ENCODE results near the gene DVL1.
A peak's percentile ranks its signal among the peaks of the same experiment; 100 is the strongest.

The DVL1 gene

DNA sequence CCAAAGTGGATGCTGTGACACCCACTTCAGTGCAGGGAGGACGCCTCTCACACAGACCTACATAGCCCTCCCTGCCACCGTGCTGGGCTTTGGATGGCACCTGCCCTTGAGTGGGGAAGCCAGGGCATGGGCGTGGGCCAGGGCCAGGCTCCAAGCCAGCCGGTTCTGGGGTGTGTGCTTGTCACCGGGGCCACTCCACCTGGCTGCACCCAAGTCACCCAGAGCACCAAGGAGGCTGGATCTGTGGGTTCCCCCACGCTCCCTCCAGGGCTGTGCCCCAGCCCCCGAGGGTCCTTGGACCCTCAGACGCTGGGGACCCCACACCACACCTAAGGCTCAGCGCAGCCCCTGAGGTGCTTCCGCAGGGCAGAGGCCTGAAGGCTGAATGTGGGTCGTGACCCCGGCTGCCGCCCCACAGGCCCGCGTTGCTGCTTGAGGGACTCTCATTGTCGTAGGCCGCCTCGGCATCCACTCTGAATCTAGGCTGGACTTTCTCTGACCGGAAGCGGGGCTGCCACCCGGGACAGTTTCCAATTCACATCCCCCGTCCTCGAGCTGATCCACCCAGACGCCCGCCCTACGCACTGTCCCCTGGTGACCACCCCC is 7.7 kb upstream of the DVL1 start:
- DNase-seq, result no peak

DNA sequence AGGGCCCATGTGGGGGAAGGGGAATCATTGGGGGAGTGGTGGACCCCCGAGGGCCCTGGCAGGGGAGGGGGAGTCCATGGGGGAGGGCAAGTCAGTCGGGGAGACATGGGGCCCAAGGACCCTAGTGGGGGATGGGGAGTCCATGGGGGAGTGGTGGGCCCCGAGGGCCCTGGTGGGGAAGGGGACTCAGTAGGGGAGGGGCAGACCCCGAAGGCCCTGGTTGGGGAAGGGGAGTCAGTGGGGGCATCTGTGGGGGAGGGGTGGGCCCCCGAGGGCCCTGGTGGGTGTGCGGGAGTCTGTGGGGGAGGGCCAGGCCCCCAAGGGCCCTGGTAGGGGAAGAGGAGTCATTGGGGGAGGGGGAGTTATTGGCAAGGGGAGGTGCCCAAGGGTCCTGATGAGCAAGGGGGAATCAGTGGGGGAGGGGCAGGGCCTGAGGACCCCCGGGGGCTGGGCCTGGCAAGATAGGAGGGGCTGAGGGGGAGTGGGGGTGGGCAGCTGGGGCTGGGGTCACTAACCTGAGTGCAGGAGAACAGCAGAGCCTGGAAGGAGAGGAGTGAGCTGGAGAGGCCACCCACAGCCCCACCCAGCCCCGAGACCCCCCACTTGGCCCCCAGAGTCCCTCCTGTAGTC is 7.1 kb upstream of the DVL1 start:
- DNase-seq, result no peak

DNA sequence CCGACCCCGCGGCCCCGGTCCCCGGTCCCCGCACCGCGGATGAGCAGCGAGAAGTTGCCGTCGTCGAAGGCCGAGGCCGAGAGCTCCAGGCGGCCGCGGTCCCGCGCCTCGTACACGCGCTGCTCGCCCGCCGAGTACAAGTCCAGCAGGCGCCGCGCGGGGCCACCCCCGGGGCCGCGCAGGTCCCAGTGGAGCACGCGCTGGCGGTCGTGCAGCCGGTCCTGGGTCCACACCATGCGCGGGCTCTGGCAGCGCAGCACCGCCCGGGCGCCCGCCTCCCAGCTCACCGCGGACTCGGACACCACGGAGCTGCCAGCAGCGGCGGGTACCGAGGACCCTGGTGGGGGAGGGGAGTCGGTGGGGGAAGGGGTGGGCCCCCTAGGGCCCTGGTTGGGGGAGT is 6.2 kb upstream of the DVL1 start:
- DNase-seq, result peak in 6 of 56 donors; percentile 7 to 50 (median 40)

DNA sequence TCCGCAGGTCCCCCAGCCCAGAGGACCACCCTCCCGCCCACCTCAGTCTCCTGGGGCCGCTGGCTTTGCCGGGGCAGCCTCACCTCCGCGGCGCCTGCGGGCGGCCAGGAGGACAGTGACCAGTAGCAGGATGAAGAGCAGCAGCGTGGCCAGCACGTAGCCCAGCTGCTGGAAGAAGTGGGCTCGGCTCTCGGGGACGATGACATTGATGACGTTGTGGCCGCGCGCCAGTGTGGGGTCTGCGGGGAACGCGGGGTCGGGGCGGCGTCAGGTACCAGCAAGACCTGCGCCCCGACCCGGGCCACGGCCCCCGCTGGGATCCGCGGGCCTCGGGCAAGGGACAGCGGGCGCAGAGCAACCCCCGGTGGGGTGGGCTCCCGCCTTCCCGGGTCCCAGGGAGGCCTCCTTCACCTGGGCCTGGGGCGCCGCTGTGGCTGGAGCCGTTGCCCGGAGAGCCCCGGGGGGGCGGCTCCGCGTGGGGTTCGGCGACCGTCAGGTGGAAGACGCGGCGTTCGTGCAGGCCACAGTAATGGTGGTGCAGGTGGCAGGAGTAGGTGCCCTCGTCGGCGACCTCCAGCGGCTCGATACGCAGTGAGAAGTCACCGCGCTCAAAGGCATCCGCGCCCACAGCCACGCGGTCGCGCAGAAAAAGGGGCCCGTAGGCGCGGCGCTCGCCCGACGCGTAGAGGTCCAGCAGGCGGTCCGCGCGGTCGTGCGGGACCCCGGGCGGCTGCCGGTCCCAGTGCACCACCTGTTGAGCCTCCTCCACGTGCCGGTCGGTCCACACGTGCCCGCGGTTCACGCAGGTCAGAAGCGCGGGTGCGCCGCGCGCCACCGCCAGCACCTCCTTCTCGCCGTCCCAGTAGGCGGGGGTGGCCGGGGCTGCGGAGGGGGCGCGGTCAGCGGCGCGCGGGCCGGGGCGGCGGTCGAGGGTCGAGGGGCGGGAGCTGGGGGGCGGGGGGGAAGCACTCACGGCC is 5.3 kb upstream of the DVL1 start:
- DNase-seq, result no peak

DNA sequence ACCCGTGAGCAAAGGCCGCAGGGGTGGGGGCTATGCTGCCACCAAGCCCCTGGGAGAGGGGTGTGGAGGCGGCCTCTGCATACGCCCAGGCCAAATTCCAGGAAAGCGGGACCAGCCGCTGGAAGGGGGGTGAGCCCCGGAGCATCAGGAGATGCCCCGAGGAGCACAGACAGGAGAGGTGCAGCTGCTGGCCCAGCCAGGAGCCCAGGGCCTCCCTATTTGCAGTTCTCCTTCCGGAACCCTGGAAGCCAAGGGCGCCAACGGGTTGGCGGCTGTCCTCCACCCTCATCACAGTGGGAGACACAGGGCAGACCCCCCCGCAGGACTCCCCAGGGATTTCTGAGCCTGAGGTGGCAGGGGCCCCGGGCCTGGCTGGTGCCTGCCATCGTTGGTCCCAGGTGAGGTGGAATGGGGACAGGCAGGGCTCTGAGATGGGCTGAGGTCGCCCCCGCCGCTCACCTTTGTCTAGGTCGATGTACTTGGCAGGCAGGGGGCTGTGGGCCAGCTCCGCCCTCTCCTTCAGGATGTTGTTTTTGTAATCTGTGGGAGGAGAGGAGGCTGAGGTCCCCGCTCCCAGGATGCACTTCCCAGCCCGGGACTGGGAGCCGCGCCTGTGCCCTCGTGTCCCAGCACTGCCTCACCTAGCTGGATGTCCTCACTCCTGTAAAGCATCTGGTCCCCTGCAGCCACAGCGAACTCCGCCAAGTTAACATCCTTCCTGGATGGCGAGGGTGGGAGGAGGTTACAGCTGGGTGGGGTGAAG is 4.4 kb upstream of the DVL1 start:
- no peak for DNase-seq

DNA sequence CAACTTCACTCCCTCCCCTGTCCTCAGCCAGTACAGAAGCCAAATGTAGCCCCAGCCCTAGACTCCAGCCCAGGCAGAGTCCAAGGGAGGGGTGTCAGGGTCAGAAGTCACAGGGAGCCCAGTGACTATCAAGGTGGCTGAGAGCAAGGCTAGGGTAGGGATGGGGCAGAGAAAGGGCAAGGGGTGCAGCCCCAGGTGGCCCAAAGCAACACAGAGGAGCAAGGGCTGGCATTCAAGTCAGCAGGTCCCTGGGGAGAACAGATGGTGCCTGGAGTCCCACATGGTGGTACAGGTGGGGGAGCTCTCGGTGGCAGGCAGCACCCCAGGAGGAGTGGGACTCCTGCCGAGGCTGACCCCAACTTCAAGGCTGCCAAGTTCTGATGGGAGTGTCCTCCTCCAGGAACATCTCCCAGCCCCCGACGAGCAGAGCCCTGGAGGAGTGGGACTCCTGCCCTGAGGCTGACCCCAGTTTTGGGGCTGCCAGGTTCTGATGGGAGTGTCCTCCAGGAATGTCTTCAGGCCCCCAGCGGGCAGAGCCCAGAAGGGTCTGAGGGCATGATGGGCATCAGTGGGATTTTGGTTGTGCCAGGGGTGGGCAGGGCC is 3.7 kb upstream of the DVL1 start:
- no peak for DNase-seq

DNA sequence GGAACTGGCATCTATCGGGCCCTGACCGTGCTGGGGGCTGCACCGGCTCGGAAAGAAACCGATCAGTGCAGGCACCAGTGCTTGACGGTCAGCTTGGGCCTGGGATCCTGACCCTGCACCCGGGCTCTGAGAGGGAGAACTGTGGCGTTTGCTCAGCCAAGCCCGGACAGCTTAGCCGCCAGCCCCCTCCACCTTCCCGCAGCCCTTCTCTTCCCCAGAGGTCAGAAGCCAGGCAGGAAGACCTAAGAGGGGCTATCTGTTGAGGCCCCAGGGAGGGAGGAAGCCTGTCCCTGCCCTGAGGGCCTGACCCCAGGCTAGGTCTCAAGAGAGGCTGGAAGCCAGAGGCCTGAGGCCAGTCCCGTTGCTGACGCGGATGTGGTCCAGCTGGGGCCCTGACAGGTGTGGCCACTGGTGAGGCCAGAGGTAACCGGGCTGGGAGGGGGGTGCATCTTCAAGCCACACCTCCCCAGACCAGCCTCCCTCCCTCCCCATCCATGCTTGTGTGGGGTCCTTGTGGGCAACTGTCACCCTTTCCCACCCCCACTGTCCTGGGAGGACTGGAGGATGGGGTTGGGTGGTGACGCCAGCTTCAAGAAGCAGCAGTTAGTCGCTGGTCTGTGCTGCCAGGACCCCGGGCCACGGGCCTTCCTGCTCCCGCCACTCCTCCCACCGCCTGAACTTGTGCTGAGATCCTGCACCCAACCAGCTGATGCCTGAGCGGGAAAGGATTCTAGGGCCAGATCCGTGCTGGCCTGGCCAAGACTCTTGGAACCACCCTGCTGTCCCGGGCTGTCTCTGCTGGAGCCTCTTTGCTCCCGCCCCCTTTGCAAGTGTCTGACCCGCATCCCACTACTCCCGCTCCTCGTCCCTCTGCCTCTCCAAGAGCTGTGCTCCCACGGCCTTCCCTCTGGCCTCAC is 2.6 kb upstream of the DVL1 start:
- DNase-seq, result no peak

DNA sequence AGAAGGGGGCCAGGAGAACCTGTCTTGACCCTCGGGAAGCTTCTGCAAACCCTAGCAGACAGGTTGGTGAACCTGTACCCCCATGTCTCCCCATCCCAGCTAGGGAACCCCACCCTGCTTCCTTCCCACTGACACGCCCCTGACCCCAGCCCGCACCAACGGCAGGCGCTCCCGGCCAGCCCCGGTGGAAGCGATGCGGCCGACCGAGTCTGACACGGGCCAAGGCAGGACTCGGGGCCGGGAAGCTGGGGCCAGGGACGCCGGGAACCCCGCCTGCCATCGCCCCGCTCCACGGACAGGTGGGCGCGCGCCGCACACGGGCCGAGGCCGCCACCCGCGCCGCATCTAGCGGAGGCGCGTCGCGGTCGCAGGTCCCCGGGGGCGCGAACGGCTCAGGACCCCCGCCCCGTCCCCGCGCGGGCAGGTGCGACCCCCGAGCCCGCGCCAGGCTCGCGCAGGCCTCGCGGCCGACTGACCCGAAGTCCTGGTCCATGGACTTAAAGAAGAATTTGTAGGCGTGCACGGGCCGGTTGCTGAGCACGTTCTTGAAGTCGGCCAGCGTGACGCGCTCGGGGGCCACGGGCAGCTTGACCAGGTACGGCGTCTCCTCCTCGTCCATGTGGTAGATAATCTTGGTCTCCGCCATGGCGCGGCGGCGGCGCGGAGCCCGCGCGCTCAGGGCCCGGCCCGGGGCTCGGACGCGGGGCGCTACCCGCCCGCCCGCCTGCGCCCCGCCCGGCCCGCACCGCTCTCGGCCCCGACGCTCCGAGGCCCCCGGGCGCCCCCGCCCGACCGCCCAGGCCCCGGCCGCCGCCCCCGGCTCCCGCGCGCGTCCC is 580 bp downstream of the DVL1 start:
- DNase-seq, result peak in 1 of 56 donors; percentile 56

DNA sequence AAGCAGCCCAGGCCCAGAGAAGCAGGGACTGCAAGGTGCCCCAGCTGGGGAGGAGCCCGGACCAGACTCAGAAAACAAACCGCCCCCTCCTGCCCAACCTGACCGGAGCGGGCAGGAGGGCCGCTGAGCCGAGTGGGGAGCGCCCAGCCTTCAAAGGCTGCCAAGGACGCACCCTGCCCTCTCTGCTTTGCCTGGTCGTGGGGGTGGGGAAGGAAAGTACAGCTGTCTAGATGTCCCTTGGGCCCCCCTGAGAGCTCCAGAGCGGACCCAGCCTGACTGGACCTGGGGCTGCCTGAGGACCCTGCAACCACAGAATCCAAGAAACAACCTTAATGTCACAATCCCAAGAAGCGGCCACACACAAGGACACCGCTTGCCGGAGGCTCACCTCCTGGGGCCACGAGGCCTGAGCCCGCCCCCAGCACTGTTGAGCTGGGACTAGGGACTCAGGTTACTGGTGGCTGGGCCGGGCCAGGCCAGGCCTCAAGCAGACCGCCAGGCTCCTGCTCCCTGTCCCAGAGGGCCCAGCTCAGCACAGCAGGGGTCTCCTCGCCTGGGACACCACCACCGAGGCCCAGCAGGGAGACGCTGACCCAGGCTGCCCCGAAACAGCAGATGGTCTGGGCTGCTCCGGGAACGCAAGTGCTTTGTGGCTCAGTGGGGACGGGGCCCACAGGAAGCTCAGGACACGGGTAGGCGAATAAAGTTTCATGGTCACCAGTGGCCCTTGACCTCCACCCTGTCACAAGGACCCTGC is 1.4 kb downstream of the DVL1 start:
- no peak for DNase-seq

DNA sequence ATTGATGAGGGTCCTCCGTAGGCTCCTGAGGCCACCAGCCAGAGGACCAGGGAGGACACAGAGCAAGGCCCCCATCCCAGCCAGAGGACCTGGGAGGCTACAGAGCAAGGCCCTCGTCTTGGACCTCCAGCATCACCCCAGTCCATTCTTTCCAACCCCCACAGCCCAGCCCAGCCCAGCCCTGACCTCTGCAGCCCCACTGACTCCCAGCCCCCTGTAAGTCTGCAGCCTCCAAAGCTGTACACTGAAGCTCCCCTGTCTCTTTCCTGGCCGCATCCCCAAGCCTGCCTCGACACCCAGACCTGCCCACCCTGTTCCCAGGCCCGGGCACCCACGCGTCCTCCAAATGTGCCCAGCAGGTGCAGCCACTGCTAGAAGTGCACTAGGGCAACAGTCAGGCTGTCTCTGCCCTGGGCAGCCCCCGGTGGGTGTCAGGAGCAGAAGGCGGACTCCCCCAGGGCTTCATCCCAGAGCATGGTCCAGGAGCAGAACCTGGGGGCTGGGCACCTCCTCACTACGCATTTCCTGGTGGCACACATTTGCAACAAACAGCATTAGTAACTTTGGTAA is 2.1 kb downstream of the DVL1 start:
- no peak for DNase-seq

DNA sequence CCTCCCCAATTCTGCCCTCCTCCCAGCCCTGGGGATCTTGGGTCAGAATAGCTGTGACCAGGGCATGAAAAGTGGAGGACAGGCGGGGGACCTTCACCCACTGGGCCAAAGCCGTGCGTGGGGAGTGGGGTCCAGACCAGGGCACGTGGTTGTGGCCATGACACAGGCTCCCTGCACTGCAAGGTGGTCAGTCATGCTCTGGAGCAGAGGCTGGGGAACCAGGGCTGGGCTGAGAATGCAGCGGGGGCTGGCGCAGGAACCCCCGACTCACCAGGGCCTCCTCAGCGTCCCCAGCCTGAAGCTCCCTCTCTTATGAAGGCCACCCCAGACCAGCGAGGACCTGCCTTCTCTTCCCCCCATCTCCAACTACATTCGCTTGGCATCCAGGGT is 2.7 kb downstream of the DVL1 start:
- DNase-seq, result no peak

DNA sequence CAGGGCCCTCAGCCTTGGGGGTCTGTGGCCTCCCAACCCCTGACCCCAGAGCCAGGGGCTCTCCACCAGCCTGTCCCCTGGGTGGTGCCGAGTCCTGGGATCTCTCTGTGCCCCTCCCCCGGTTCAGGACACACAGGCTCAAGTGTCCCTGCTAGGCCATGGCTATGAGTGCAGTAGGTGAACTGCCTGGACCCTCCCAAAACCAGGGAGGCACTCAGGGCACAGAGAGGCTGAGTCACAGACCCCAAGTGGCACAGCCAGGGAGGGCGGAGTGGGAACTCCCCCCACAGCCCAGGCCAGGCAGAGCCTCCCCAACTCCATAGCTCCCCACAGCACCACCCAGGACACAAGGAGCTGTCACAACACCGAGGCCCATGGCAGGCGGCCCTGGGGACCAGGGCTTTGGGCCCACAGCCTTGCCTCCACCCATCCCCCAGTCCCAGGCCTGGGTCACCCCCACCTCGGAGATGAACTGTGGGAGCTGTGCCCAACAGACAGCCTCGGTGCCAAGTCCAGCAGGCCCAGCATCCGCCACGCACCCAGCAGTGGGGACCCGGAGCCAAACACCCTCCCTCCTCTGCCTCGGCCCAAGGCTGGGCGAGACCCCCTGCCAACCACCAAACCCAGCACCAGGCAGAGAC is 3.2 kb downstream of the DVL1 start:
- peak in 11 of 56 donors; percentile 14 to 47 (median 27) for DNase-seq

DNA sequence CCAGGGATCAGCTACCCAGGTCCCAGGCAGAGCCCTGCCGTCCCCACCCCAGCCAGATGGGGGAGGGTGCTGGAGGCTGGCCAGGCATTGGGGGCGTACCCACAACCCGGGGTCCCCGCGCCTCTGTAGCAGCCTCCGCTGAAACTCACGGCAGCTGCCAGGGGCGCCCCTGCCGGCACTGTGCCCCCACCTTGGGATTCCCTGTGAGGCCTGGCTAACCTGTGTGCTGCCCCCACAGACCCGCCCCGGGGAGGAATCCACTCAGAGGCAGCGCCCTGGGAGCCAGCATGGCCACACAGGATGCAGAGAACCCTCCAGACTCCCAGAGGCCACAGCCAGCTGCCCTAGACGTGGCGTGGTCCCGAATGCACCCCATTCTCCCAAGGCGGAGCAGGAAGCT is 3.8 kb downstream of the DVL1 start:
- no peak for DNase-seq

DNA sequence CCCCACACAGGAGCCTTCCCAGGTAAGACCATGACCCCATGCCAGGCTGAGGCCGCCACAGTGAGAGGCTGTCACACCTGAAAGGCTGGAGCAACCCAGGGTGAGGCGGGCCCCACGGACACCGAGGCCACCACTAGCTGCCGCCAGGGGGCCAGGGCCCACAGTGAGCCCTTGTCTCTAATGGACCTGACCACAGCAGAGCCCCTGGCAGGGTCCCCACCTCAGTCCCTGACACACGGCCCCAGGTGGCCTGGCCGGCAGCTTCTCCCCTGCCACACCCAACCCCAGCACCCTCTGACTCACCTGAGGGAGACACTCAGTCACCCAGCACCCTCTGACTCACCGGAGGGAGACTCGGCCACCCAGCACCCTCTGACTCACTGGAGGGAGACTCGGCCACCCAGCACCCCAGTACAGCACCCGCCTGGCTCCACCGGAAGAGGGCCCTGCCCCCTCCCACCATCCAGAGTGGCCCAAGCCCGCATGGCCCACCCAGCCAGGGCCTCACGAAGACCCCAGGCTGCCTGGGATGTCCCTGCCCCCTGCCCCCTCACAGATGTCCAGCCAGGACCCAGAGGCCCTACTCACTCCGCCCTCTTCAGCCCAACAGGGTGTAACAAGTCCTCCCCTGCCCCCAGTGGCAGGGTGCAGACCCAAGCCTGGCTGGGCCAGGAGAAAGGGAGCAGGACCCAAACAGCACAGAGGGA is 4.4 kb downstream of the DVL1 start:
- no peak for DNase-seq

DNA sequence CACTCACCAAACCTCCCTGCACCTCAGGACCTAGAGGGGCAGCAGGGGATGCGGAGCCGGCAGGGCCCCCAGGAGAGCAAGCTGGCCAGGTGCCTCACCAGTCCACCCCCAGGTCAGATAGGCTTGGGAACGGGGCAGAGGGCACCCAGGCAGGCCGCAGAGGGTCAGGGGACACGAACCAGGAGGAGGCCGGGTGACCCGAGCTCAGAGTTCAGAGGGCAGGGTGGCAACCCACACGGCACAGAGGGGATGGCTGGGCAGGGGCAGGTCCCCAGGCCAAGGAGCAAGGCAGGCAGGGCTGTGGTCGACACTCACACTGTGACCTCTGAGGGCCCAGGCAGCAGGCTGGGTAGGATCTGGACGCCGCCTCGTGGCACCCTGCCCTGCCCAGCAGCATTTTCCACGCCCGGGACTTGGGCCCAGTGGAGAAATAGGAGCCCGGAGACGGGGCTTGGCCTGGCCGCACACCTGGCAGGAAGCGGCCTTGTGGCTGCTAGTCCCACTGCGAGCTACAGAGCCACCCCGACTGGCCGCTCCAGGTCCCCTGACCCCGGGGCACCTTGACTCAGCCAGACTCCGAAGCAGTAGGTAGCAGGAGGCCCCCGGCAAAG is 5.3 kb downstream of the DVL1 start:
- no peak for DNase-seq

DNA sequence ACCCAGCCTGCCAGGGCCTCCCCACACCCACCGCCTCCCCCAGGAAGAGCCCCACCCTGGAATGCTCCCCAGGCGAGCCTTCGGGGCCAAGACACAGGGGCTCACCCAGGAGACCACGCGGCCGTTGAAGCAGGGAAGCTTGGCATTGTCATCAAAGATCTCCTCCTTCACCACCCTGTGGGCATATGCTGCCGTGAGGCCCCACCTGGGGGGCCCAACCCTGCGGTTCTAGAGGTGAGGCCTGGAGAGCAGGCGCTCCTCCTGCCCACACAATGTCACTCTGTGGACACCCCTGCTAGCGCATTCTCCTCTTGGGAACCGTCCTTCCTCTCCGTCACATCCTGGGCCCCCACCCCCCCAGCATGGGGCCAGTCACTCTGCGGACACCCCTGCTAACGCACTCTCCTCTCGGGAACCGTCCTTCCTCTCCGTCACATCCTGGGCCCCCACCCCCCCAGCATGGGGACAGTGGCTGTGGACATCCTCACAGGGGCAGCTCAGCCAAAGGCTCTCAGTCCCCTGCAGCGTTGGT is 6.6 kb downstream of the DVL1 start:
- DNase-seq, result no peak
